Retinal pigment epithelial cell (primary cell): ENCODE data around the gene RHOBTB3.
"Not testable (repeated sequence)": the region's sequence is repeated elsewhere in the genome, so short reads cannot be mapped to it uniquely, and the experiment has no call there.

Experiments used
- DNase-seq: peaks from one replicate; pipeline ENCODE4 v3.0.0-alpha.2; 2010; ENCODE audit warnings: low read depth
- H3K4me3 ChIP-seq: 2 replicates; pipeline ENCODE4 v1.5.1; 2011; ENCODE audit warnings: mild to moderate bottlenecking, low read length, control low read depth, moderate library complexity
- CTCF ChIP-seq: conservative IDR thresholded peaks from 2 replicates; pipeline ENCODE4 v1.5.1; 2011; ENCODE audit warnings: low read depth, low read length, control low read depth, inconsistent platforms

Gene RHOBTB3

GRCh38 chr5:95836544-95836943 lies 105.4 kb downstream of the RHOBTB3 start:
- TF ChIP-seq CTCF, result no peak
- no peak for DNase-seq
- no peak overlapping the region for H3K4me3 ChIP-seq

GRCh38 chr5:95836971-95837370 lies 105.8 kb downstream of the RHOBTB3 start:
- DNase-seq, result not testable (repeated sequence)

DNA sequence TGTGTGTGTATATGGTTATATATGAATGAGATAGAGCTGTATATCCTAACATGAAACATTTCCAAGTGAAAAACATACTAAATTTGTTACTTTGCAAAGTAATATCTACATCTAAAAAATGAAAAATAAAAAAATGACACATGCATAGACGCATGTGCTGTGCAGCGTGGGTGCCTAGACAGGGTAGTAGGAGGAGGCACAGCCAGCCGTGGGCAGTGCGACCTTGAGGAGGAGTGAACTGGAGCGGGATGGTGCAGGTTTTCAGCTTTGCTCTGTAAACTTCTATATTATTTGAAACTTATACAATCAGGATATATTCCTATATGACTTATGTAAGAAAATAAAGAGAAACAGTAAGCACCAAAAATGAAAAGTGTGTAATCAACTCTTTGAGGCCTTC lies 106.4 kb downstream of the RHOBTB3 start:
- H3K4me3 ChIP-seq, result no peak overlapping the region
- DNase-seq, result no peak
- no peak for TF ChIP-seq CTCF

More at GRCh38 chr5:95836971-95837370, 105.8 kb downstream of the RHOBTB3 start:
- H3K4me3 ChIP-seq, result not testable (repeated sequence)

- TF ChIP-seq CTCF, result no peak
- no peak for DNase-seq
- no peak overlapping the region for H3K4me3 ChIP-seq
Measured at GRCh38 chr5:95838001-95838520, 106.9 kb downstream of the RHOBTB3 start.

DNA sequence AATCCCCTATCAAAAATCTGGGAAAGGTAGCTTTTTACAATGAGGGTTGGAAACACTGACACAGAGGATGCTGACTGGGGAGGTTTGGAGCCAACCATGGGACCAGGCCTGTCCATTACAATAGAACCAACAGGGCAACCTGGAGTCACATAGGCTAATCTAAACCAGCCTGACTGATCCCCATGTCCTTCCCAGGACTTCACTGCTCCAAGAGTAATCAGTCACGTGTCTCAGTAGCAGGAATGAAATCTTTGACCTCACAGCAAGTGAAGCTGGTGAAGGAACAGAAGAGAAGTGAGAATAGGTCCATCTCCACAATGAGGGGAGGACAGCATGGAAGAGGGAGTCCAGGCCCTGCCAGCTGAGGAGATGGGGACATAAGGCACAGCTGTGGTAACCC lies 107.4 kb downstream of the RHOBTB3 start:
- no peak for DNase-seq
- no peak overlapping the region for H3K4me3 ChIP-seq
- TF ChIP-seq CTCF, result no peak

DNA sequence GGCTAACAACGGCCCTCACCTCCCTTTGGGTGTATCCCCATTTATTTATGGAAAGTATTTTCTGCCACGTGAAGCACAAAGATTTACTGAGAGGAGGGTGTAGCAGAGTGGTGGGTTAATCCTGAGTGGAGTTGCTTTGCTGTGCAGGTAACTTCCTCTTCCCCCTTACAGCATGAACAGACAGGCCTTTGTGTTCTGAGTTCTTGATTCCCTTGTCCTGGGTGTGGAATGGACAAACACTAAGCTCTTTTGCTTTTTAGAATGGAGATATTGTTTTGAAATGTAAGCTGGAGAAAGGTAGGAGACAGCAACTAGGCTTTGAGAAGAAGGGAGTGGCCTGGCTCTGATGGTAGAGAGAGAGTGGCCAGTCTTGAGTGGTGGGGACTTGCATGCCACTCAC lies 108.5 kb downstream of the RHOBTB3 start:
- no peak for DNase-seq
- TF ChIP-seq CTCF, result no peak
- no peak overlapping the region for H3K4me3 ChIP-seq

- DNase-seq, result no peak
- H3K4me3 ChIP-seq, result no peak overlapping the region
- no peak for TF ChIP-seq CTCF
Measured at GRCh38 chr5:95840956-95841705, 110.0 kb downstream of the RHOBTB3 start.
